Mucosa of descending colon (tissue), 3 donors: ENCODE data around the gene MLLT10. TPM values are rescaled to one million over a fixed set of nuclear protein-coding genes. Genes with fewer than 3 reads are reported as not detected.
A peak's percentile ranks its signal among the peaks of the same experiment; 100 is the strongest.

Experiments
- ATAC-seq: fragments of 200-7000 bp; cut with Tn5 transposase; one replicate; pipeline ENCODE4 v1.9.1; 2020; ENCODE audit warnings: mild to moderate bottlenecking, moderate library complexity
- DNase-seq, 3 donors: peaks; one replicate each; pipeline ENCODE4 v3.0.0-alpha.2; 2020
- H3K36me3 ChIP-seq: fragments of 200-600 bp; one replicate; pipeline ENCODE4 v1.8.0; 2021; ENCODE audit warnings: low read depth, mild to moderate bottlenecking
- H3K4me1 ChIP-seq: fragments of 200-600 bp; one replicate; pipeline ENCODE4 v1.8.0; 2021; ENCODE audit warnings: low read depth, mild to moderate bottlenecking
- H3K4me3 ChIP-seq: fragments of 200-600 bp; one replicate; pipeline ENCODE4 v1.8.0; 2021; ENCODE audit warnings: mild to moderate bottlenecking
- H3K9me3 ChIP-seq: fragments of 200-600 bp; one replicate; pipeline ENCODE4 v1.8.0; 2021; ENCODE audit warnings: mild to moderate bottlenecking
- CTCF ChIP-seq: fragments of 200-600 bp; IDR thresholded peaks from one replicate; pipeline ENCODE4 v1.8.0; 2022; ENCODE audit warnings: antibody characterized with exemption, mild to moderate bottlenecking
- intact Hi-C, 2 donors: fragments of 100-400 bp; cut with DNase I in 1 of 2; cut with micrococcal nuclease in 1 of 2; formaldehyde crosslinking; loops; one replicate each; pipeline versions ENCODE4 v1.11.0 to v1.11.1; 2022; cut with DNase I, micrococcal nuclease
- total RNA-seq, 3 donors: library from RNA; stranded (reverse); fragmentation: NEBNext Ultra II Directional in 2 of 3; extraction: Animal tissue kit (Norgen Biotek cat#: 25700) in 2 of 3; gene quantifications; one replicate each; pipeline versions ENCODE4 v1.2.1 to v1.2.4, GENCODE V29; 2021 to 2023
- donor health status: DM: no; HTN: no; CAD: no; lungs with moderate emphysema.
- donor health status: DM: no; HTN: no; CAD: no.
- donor health status: DM: no; HTN: yes; CAD: no.

The MLLT10 gene
- total RNA-seq, 3 donors from 2014 or later: 29.6 to 43.1 (median 35.8) TPM

- Histone ChIP-seq H3K9me3 (no peaks in the 10 kb centered on the region), H3K4me1 (no peaks in the 10 kb centered on the region), H3K4me3 (no peak overlapping the region), H3K36me3 (no peaks in the 10 kb centered on the region)
- no peak for ATAC-seq
- intact Hi-C loops: no loop called here
- DNase-seq: no peak
- TF ChIP-seq CTCF: no peak
Measured at GRCh38 chr10:21530641-21531040, 3.4 kb upstream of the MLLT10 start.

DNA sequence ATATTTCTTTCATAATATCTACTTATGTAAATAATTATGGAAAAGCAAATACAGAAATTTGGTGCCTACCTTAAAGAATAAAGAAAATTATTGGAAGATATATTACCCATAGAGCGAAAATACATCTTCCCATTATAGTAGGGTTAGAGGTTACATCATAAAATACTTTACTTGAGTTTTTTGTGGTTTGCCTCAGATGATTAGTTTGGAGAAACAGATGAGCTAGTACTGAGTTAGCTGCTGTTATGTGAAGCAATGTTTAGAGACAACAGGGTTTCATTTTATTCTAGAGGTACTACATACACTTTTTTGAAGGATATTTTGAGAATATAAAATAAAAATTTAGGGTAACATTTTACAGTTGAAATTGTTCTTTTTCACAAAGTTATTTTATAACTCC is 2.9 kb upstream of the MLLT10 start:
- ATAC-seq: no peak

DNA sequence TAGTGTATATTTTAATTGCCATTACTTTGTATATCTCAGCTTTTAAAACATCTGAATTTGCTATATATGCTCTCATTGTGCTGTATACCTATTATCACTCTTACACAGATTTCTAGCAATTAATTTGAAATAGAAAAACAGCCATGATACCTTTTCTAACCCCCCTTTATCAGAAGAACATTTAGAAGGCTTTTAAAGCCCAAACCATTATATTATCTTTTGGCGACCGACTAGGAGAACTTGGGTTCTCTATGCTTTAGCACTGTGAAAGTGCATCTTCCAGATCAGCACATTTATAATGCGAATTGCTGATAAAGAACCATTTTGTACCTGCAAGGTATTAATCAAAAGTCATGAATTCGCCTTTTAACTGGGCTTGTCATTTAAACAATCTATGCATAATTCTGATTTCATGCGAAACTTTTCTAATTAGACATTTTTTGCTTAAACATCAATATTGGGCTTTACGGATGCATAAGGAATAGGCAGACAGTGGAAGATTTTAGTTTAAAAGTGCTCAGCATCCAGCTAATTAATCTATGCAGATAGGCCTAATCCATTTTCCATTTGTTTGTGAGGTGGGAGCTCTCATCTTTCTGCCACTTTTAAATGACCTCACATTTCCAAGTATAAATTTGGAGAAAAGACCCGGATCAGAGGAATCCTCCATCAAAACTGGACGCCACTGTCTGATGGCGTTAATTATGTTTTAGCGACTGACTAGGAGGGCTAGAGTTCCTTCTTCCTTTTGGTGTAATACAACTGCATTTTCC is 1.2 kb upstream of the MLLT10 start:
- Histone ChIP-seq H3K4me1 (no peaks in the 10 kb centered on the region), H3K9me3 (no peaks in the 10 kb centered on the region), H3K4me3 (no peak overlapping the region), H3K36me3 (no peaks in the 10 kb centered on the region)
- intact Hi-C loops: no loop called here
- no peak for DNase-seq
- no peak for ATAC-seq
- no peak for TF ChIP-seq CTCF

More for the DNA sequence above, 2.9 kb upstream of the MLLT10 start:
- Histone ChIP-seq H3K9me3 (no peaks in the 10 kb centered on the region), H3K36me3 (no peaks in the 10 kb centered on the region), H3K4me1 (no peaks in the 10 kb centered on the region), H3K4me3 (no peak overlapping the region)
- no peak for TF ChIP-seq CTCF
- DNase-seq: no peak
- intact Hi-C loops: no loop called here

DNA sequence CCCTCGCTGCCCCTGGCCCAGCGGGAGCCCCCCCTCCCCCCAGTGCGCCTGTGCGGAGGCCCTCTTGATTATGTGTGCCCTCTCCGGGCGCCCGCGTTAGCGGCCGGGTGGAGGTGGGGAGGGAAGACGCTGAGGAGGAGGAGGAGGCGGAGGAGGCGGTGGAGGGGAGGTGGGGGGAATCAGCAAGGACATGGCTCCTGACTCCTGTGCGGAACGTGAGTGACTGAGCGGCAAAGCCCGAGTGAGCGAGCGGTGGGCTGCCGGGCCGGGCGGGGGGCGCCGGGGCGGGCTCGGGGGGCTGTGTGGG is 201 bp downstream of the MLLT10 start:
- ATAC-seq: no peak
- no peak for DNase-seq
- Histone ChIP-seq H3K9me3 (no peaks in the 10 kb centered on the region), H3K36me3 (no peaks in the 10 kb centered on the region), H3K4me1 (no peaks in the 10 kb centered on the region), H3K4me3 (peak overlapping the region; percentile 54)
- intact Hi-C loops: no loop called here
- TF ChIP-seq CTCF: no peak

DNA sequence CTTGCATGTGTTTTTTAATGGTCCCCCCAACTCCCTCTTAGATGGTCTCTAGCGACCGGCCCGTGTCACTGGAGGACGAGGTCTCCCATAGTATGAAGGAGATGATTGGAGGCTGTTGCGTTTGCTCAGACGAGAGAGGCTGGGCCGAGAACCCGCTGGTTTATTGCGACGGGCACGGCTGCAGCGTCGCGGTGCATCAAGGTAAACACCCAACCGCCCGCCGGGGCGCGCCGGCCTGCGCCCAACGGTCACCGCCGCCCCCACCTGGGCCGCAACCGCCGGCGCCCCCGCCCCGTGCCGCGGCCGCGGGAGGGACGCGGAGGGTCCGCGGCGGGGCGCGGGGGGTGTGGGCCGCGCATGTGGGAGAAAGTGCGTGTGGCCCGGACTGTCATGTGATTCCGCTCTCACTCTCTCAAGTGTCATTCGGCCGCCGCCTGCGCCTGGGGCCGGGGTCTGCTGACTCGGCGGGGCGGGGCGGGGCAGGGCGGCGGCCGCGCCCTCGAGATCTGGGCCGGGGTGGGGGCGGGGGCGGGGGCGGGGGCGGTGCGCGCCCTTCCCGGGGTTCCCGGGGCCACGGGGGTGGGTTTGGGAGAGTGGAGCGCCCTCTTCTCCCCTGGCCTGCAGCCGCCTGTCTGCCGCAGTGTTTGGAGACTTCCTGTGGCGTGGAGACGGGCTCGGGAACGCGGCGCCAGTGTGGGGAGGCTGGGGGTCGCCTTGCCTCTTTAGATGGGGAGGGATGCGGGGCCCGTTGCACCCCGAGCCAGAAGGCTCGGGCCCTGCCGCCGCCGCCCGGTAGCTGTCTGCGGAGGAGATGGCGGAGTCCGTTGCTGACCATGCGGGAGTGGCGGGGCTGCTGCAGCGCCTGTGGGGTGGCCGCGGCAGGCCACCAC is 817 bp downstream of the MLLT10 start:
- H3K36me3 ChIP-seq: no peaks in the 10 kb centered on the region
- no peak for TF ChIP-seq CTCF
- peak; percentile 62 for ATAC-seq
- H3K4me3 ChIP-seq: peak overlapping the region; percentile 54
- intact Hi-C loops: no loop called here
- H3K4me1 ChIP-seq: no peaks in the 10 kb centered on the region
- no peaks in the 10 kb centered on the region for H3K9me3 ChIP-seq
- DNase-seq: peak; percentile 72 to 84 (median 77)
